H9 (cell line): Measurements from ENCODE around the gene ZNF283. TPM values are rescaled to one million over a fixed set of nuclear protein-coding genes. Genes with fewer than 3 reads are reported as not detected.

Source experiments
- DNase-seq: peaks from one replicate; pipeline ENCODE4 v3.0.0-alpha.2; 2017
- H2AFZ ChIP-seq: one replicate; pipeline ENCODE4 v1.6.1; 2013; ENCODE audit warnings: mild to moderate bottlenecking, low read length, control low read depth, moderate library complexity
- H2AK5ac ChIP-seq: 2 replicates; pipeline ENCODE4 v1.6.1; 2013; ENCODE audit warnings: low read length, control low read depth, mixed read lengths; ENCODE audit not compliant: insufficient read length
- H2BK120ac ChIP-seq: one replicate; pipeline ENCODE4 v1.6.1; 2013; ENCODE audit warnings: low read depth, mild to moderate bottlenecking, low read length, control low read depth, inconsistent platforms; ENCODE audit not compliant: poor library complexity, severe bottlenecking
- H2BK12ac ChIP-seq: 2 replicates; pipeline ENCODE4 v1.6.1; 2013; ENCODE audit warnings: low read length, control low read depth, mixed read lengths, low read depth; ENCODE audit not compliant: insufficient read length
- H2BK15ac ChIP-seq: 2 replicates; pipeline ENCODE4 v1.6.1; 2013; ENCODE audit warnings: low read depth, low read length, control low read depth
- H2BK20ac ChIP-seq: one replicate; pipeline ENCODE4 v1.6.1; 2013; ENCODE audit warnings: low read depth, mild to moderate bottlenecking, low read length, control low read depth, inconsistent platforms; ENCODE audit not compliant: poor library complexity, severe bottlenecking
- H2BK5ac ChIP-seq: 2 replicates; pipeline ENCODE4 v1.6.1; 2013; ENCODE audit warnings: low read length, control low read depth, mixed read lengths; ENCODE audit not compliant: insufficient read length
- H3K14ac ChIP-seq: 2 replicates; pipeline ENCODE4 v1.6.1; 2013; ENCODE audit warnings: low read length, control low read depth; ENCODE audit not compliant: insufficient read depth
- H3K18ac ChIP-seq: 2 replicates; pipeline ENCODE4 v1.6.1; 2013; ENCODE audit warnings: low read depth, mild to moderate bottlenecking, mixed read lengths, low read length, control low read depth; ENCODE audit not compliant: insufficient read length
- H3K23ac ChIP-seq: 2 replicates; pipeline ENCODE4 v1.6.1; 2013; ENCODE audit warnings: low read length, control low read depth, mixed read lengths, low read depth; ENCODE audit not compliant: insufficient read length
- H3K23me2 ChIP-seq: 2 replicates; pipeline ENCODE4 v1.6.1; 2013; ENCODE audit warnings: low read depth, mild to moderate bottlenecking, mixed read lengths, low read length, control low read depth; ENCODE audit not compliant: insufficient read length, poor library complexity, severe bottlenecking
- H3K27ac ChIP-seq: 2 replicates; pipeline ENCODE4 v1.5.1; 2013; ENCODE audit warnings: low read length, control low read depth, mixed read lengths, low read depth; ENCODE audit not compliant: insufficient read length
- H3K27me3 ChIP-seq: 2 replicates; pipeline ENCODE4 v1.6.1; 2013; ENCODE audit warnings: low read length, control low read depth, inconsistent platforms; ENCODE audit not compliant: insufficient read depth
- H3K4ac ChIP-seq: 2 replicates; pipeline ENCODE4 v1.6.1; 2013; ENCODE audit warnings: low read depth, mild to moderate bottlenecking, control low read depth, inconsistent platforms, low read length, moderate library complexity
- H3K4me1 ChIP-seq: 2 replicates; pipeline ENCODE4 v1.6.1; 2013; ENCODE audit warnings: low read length, control low read depth, inconsistent platforms; ENCODE audit not compliant: insufficient read depth
- H3K4me2 ChIP-seq: 2 replicates; pipeline ENCODE4 v1.6.1; 2013; ENCODE audit warnings: low read length, control low read depth, mixed read lengths; ENCODE audit not compliant: insufficient read length, insufficient read depth
- H3K56ac ChIP-seq: 2 replicates; pipeline ENCODE4 v1.6.1; 2013; ENCODE audit warnings: low read depth, mild to moderate bottlenecking, mixed read lengths, low read length, control low read depth; ENCODE audit not compliant: insufficient read length
- H3K79me1 ChIP-seq: 2 replicates; pipeline ENCODE4 v1.6.1; 2013; ENCODE audit warnings: low read depth, mild to moderate bottlenecking, moderate library complexity, low read length, control low read depth, inconsistent platforms; ENCODE audit not compliant: insufficient read depth, poor library complexity, severe bottlenecking
- H3K79me2 ChIP-seq: 2 replicates; pipeline ENCODE4 v1.6.1; 2013; ENCODE audit warnings: low read length, control low read depth, inconsistent platforms; ENCODE audit not compliant: insufficient read depth
- H3K9ac ChIP-seq: 2 replicates; pipeline ENCODE4 v1.6.1; 2013; ENCODE audit warnings: low read length, control low read depth, mixed read lengths; ENCODE audit not compliant: insufficient read length; ENCODE audit errors: extremely low read depth
- H3K9me3 ChIP-seq: one replicate; pipeline ENCODE4 v1.6.1; 2013; ENCODE audit warnings: low read depth, low read length, inconsistent platforms; ENCODE audit not compliant: control insufficient read depth
- H3T11ph ChIP-seq: one replicate; pipeline ENCODE4 v1.6.1; 2013; ENCODE audit warnings: mild to moderate bottlenecking, low read length, control low read depth, inconsistent platforms
- H4K20me1 ChIP-seq: one replicate; pipeline ENCODE4 v1.6.1; 2013; ENCODE audit not compliant: control insufficient read depth, insufficient read length, insufficient read depth
- H4K5ac ChIP-seq: 2 replicates; pipeline ENCODE4 v1.6.1; 2013; ENCODE audit warnings: low read depth, mild to moderate bottlenecking, mixed read lengths, low read length, control low read depth; ENCODE audit not compliant: insufficient read length
- H4K8ac ChIP-seq: replicated peaks from 2 replicates; pipeline ENCODE4 v1.6.1; 2013; ENCODE audit warnings: low read length, control low read depth, mixed read lengths, low read depth; ENCODE audit not compliant: insufficient read length
- H4K91ac ChIP-seq: 2 replicates; pipeline ENCODE4 v1.6.1; 2013; ENCODE audit warnings: low read depth, mild to moderate bottlenecking, moderate library complexity, mixed read lengths, low read length, control low read depth; ENCODE audit not compliant: insufficient read length
- H3K27ac Mint-ChIP-seq, 3 experiments: 2 replicates in 2 of 3; 3 replicates in 1 of 3; pipeline ENCODE4 v1.8.0; 2020 to 2021; ENCODE audit warnings: mixed read lengths in 3 of 3, mild to moderate bottlenecking in 1 of 3, moderate library complexity in 1 of 3
- H3K27me3 Mint-ChIP-seq: 2 replicates; pipeline ENCODE4 v1.8.0; 2021; ENCODE audit warnings: low read depth, mild to moderate bottlenecking, moderate library complexity, mixed read lengths
- H3K36me3 Mint-ChIP-seq, 3 experiments: 2 replicates in 2 of 3; 3 replicates in 1 of 3; pipeline ENCODE4 v1.8.0; 2020 to 2021; ENCODE audit warnings: low read depth in 3 of 3, mixed read lengths in 3 of 3; ENCODE audit not compliant: insufficient read depth in 1 of 3
- H3K4me1 Mint-ChIP-seq, 2 experiments: 2 replicates each; pipeline ENCODE4 v1.8.0; 2020; ENCODE audit warnings: mixed read lengths in 2 of 2
- H3K4me3 Mint-ChIP-seq, 2 experiments: 2 replicates in 1 of 2; 3 replicates in 1 of 2; pipeline ENCODE4 v1.8.0; 2020 to 2021; ENCODE audit warnings: mild to moderate bottlenecking in 2 of 2, mixed read lengths in 2 of 2, moderate library complexity in 1 of 2
- H3K9me3 Mint-ChIP-seq, 2 experiments: 2 replicates in 1 of 2; 3 replicates in 1 of 2; pipeline ENCODE4 v1.8.0; 2020; ENCODE audit warnings: mild to moderate bottlenecking in 2 of 2, mixed read lengths in 2 of 2, moderate library complexity in 1 of 2
- WGBS: extraction: QIAGEN DNeasy Blood & Tissue Kit; methylation state at CpG from one replicate; pipeline ENCODE4 v1.1.7; 2013; ENCODE audit warnings: missing lambda C conversion rate, low lambda C conversion rate, mixed read lengths; ENCODE audit not compliant: insufficient read length; ENCODE audit errors: extremely low coverage; 5-methylcytosine and 5-hydroxymethylcytosine counted together
- total RNA-seq: library from RNA; stranded (reverse); gene quantifications from 2 replicates; pipeline ENCODE4 v1.2.1, GENCODE V29; 2021
- TF ChIP-seq, protein P1 (sequence below): fragments of 200-600 bp; sonication (generic); conservative IDR thresholded peaks from 3 replicates; pipeline ENCODE4 v1.8.0; 2021; ENCODE audit warnings: antibody characterized with exemption, mild to moderate bottlenecking

Gene ZNF283
- total RNA-seq, 1 experiment from 2014 or later, result 10.4 TPM

DNA sequence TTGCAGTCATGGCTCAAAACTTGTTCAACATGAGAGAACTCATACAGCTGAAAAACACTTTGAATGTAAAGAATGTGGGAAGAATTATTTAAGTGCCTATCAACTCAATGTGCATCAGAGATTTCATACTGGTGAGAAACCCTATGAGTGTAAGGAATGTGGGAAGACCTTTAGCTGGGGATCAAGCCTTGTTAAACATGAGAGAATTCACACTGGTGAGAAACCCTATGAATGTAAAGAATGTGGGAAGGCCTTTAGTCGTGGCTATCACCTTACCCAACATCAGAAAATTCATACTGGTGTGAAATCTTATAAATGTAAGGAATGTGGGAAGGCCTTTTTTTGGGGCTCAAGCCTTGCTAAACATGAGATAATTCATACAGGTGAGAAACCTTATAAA lies 20.1 kb downstream of the ZNF283 start:
- H3T11ph ChIP-seq, result no peak overlapping the region
- no peak overlapping the region for H2BK5ac ChIP-seq
- Mint-ChIP-seq H3K4me1 (no peaks in the 10 kb centered on the region), H3K27me3 (no peaks in the 10 kb centered on the region), H3K27ac (no peak overlapping the region), H3K36me3 (peaks cover 53 to 84% (median 82%) of the 10 kb centered on the region in 3 experiments), H3K4me3 (no peak overlapping the region), H3K9me3 (peaks cover 76 to 80% of the 10 kb centered on the region in 2 experiments)
- H2AFZ ChIP-seq, result no peak overlapping the region
- DNase-seq, result no peak
- no CpG with 5 or more reads among the region's 1 CpG for WGBS
- no peaks in the 10 kb centered on the region for H3K27me3 ChIP-seq
- H2BK15ac ChIP-seq, result no peak overlapping the region
- H4K91ac ChIP-seq, result no peak overlapping the region
- H2AK5ac ChIP-seq, result no peak overlapping the region
- TF ChIP-seq, protein P1, sequence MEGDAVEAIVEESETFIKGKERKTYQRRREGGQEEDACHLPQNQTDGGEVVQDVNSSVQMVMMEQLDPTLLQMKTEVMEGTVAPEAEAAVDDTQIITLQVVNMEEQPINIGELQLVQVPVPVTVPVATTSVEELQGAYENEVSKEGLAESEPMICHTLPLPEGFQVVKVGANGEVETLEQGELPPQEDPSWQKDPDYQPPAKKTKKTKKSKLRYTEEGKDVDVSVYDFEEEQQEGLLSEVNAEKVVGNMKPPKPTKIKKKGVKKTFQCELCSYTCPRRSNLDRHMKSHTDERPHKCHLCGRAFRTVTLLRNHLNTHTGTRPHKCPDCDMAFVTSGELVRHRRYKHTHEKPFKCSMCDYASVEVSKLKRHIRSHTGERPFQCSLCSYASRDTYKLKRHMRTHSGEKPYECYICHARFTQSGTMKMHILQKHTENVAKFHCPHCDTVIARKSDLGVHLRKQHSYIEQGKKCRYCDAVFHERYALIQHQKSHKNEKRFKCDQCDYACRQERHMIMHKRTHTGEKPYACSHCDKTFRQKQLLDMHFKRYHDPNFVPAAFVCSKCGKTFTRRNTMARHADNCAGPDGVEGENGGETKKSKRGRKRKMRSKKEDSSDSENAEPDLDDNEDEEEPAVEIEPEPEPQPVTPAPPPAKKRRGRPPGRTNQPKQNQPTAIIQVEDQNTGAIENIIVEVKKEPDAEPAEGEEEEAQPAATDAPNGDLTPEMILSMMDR, result no peak
- no peak overlapping the region for H3K4ac ChIP-seq
- H3K4me2 ChIP-seq, result no peak overlapping the region
- H4K5ac ChIP-seq, result no peak overlapping the region
- no peak overlapping the region for H2BK120ac ChIP-seq
- no peak overlapping the region for H4K8ac ChIP-seq
- no peak overlapping the region for H3K27ac ChIP-seq
- no peak overlapping the region for H3K18ac ChIP-seq
- H3K4me1 ChIP-seq, result no peaks in the 10 kb centered on the region
- no peak overlapping the region for H3K14ac ChIP-seq
- no peaks in the 10 kb centered on the region for H3K23me2 ChIP-seq
- peaks cover 63% of the 10 kb centered on the region for H3K9me3 ChIP-seq
- H2BK12ac ChIP-seq, result no peak overlapping the region
- no peak overlapping the region for H3K9ac ChIP-seq
- H3K56ac ChIP-seq, result no peak overlapping the region
- no peak overlapping the region for H3K23ac ChIP-seq
- no peak overlapping the region for H2BK20ac ChIP-seq
- H3K79me2 ChIP-seq, result no peaks in the 10 kb centered on the region
- no peaks in the 10 kb centered on the region for H3K79me1 ChIP-seq
- no peaks in the 10 kb centered on the region for H4K20me1 ChIP-seq
